Nephron progenitor cell (in vitro differentiated cells): ENCODE measurements around the gene PLEKHO1.
"Not testable (repeated sequence)": the region's sequence is repeated elsewhere in the genome, so short reads cannot be mapped to it uniquely, and the experiment has no call there.

Experiments
- DNase-seq: peaks from one replicate; pipeline ENCODE4 v3.0.0; 2021
- H3K27ac Mint-ChIP-seq: 2 replicates; pipeline ENCODE4 v1.8.0; 2021; ENCODE audit warnings: mild to moderate bottlenecking, moderate library complexity, mixed read lengths
- H3K27me3 Mint-ChIP-seq: 2 replicates; pipeline ENCODE4 v1.8.0; 2021; ENCODE audit warnings: mild to moderate bottlenecking, low read depth, mixed read lengths; ENCODE audit not compliant: poor library complexity
- H3K36me3 Mint-ChIP-seq: 2 replicates; pipeline ENCODE4 v1.8.0; 2021; ENCODE audit warnings: low read depth, mixed read lengths
- H3K4me1 Mint-ChIP-seq: 2 replicates; pipeline ENCODE4 v1.8.0; 2021; ENCODE audit warnings: mixed read lengths
- H3K4me3 Mint-ChIP-seq: 2 replicates; pipeline ENCODE4 v1.8.0; 2021; ENCODE audit warnings: mild to moderate bottlenecking, moderate library complexity, mixed read lengths
- H3K9me3 Mint-ChIP-seq: 2 replicates; pipeline ENCODE4 v1.8.0; 2021; ENCODE audit warnings: mild to moderate bottlenecking, moderate library complexity, mixed read lengths
- TF ChIP-seq, protein P1 (sequence below): fragments of 200-600 bp; sonication (generic); IDR thresholded peaks from 2 replicates; pipeline ENCODE4 v1.5.0; 2021; ENCODE audit warnings: antibody characterized with exemption

The PLEKHO1 gene

DNA sequence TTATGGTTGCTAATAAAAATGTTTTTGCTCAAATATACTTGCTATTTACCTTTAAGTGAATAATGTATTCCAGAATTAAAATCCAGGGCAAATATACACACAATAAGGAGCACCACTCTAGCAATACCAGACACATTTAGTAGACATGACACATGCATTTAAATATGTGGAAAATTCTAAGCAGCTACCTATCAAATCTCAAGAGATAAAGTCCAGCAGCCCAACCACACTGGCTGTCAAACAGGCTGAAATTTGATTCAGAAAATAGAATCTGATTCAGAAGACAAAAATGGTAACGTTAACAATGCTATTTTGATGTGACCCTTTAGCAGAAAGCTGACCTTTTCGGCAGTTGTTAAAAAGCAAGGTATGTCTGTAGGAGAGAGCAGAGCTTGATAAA is 42.3 kb downstream of the PLEKHO1 start:
- peaks cover 3% of the 10 kb centered on the region for H3K9me3 Mint-ChIP-seq
- peaks cover 5% of the 10 kb centered on the region for H3K27me3 Mint-ChIP-seq
- TF ChIP-seq, protein P1, sequence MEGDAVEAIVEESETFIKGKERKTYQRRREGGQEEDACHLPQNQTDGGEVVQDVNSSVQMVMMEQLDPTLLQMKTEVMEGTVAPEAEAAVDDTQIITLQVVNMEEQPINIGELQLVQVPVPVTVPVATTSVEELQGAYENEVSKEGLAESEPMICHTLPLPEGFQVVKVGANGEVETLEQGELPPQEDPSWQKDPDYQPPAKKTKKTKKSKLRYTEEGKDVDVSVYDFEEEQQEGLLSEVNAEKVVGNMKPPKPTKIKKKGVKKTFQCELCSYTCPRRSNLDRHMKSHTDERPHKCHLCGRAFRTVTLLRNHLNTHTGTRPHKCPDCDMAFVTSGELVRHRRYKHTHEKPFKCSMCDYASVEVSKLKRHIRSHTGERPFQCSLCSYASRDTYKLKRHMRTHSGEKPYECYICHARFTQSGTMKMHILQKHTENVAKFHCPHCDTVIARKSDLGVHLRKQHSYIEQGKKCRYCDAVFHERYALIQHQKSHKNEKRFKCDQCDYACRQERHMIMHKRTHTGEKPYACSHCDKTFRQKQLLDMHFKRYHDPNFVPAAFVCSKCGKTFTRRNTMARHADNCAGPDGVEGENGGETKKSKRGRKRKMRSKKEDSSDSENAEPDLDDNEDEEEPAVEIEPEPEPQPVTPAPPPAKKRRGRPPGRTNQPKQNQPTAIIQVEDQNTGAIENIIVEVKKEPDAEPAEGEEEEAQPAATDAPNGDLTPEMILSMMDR = no peak
- peaks cover 5% of the 10 kb centered on the region for H3K4me1 Mint-ChIP-seq
- no peak overlapping the region for H3K27ac Mint-ChIP-seq
- H3K4me3 Mint-ChIP-seq = no peak overlapping the region
- no peaks in the 10 kb centered on the region for H3K36me3 Mint-ChIP-seq
- DNase-seq = no peak

- DNase-seq = no peak
- Mint-ChIP-seq H3K4me3 (no peak overlapping the region), H3K36me3 (no peaks in the 10 kb centered on the region), H3K4me1 (no peaks in the 10 kb centered on the region), H3K27ac (no peak overlapping the region), H3K9me3 (peaks cover 4% of the 10 kb centered on the region), H3K27me3 (peaks cover 11% of the 10 kb centered on the region)
- TF ChIP-seq, protein P1 = no peak
Measured at GRCh38 chr1:150194381-150195031, 44.8 kb downstream of the PLEKHO1 start.

DNA sequence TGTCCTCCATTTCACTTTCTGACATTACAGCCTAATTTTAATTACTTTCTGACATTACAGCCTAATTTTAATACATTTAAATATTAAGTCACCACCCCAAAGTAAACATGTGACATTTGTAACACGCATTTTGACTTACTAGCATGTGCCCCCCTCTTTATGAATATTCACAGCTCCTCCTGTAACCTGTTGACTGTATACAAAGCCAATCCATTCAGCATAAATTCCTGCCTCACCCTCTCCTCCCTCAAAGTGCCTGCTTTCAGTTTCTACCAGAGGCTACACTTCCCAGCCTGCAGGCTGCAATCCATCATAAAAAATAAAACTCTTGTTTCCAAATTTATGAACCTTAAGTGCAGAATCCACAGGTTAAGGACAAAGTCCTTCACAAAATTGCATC is 46.7 kb downstream of the PLEKHO1 start:
- TF ChIP-seq, protein P1 = no peak
- H3K27me3 Mint-ChIP-seq = peaks cover 14% of the 10 kb centered on the region
- H3K36me3 Mint-ChIP-seq = no peaks in the 10 kb centered on the region

DNA sequence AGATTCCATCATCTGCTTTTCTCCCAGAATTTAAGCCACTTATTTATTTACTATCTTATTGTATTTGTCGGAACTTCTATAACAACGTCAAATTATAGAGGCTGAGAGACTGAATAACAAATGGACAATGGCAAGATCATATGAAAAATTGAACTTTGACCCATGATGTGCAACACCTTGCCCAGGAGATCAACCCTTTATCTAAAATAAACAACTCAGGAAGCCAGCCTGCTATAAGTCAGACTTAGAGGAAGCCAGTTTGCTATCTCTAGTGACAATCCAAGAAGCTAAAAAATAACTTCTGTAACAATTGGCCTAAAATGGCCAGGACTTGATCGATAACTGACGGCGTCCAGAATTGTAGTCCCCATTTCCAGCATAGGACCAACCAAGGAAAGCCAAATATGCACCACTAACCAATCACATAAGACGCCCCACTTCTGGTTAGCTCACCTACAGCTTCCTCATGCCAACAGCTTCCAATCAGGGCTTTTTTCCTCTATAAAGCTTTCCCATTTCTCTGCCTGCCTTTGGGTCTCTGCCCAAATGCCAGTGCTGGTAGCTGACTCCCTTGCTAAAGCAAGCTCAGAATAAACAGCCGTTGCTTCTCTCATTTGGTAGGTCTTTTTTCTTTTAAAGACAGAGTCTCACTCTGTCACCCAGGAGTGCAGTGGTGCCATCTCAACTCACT is 57.7 kb downstream of the PLEKHO1 start:
- DNase-seq = no peak
- TF ChIP-seq, protein P1 = no peak
- Mint-ChIP-seq H3K9me3 (no peaks in the 10 kb centered on the region), H3K4me3 (no peak overlapping the region), H3K27me3 (peaks cover 13% of the 10 kb centered on the region), H3K27ac (no peak overlapping the region), H3K36me3 (no peaks in the 10 kb centered on the region), H3K4me1 (no peaks in the 10 kb centered on the region)

More for the DNA sequence above, 46.7 kb downstream of the PLEKHO1 start:
- no peak overlapping the region for H3K4me3 Mint-ChIP-seq
- no peak for DNase-seq
- peaks cover 12% of the 10 kb centered on the region for H3K9me3 Mint-ChIP-seq
- H3K27ac Mint-ChIP-seq = no peak overlapping the region
- H3K4me1 Mint-ChIP-seq = no peaks in the 10 kb centered on the region

DNA sequence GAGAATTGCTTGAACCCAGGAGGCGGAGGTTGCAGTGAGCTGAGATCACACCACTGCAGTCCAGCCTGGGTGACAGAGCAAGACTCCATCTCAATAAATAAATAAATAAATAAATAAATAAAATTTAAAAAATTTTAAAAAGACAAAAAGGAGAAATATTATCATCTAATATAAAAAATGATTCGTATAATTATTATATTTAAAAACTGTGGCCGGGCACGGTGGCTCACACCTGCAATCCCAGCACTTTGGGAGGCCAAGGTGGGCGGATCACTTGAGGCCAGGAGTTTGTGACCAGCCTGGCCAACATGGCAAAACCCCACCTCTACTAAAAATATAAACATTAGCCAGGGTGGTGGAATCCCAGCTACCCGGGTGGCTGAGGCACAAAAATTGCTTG is 58.7 kb downstream of the PLEKHO1 start:
- DNase-seq = not testable (repeated sequence)

More for the DNA sequence above, 58.7 kb downstream of the PLEKHO1 start:
- H3K4me3 Mint-ChIP-seq, H3K9me3 Mint-ChIP-seq, H3K4me1 Mint-ChIP-seq, H3K36me3 Mint-ChIP-seq, H3K27ac Mint-ChIP-seq: not testable (repeated sequence)
- peaks cover 17% of the 10 kb centered on the region for H3K27me3 Mint-ChIP-seq
